ENCODE results near the gene STIP1. TPM values are rescaled to one million over a fixed set of nuclear protein-coding genes. Genes with fewer than 3 reads are reported as not detected.
"Not testable (repeated sequence)": the region's sequence is repeated elsewhere in the genome, so short reads cannot be mapped to it uniquely, and the experiment has no call there.

The STIP1 gene
- polyA plus RNA-seq, 1 donor from 2014 or later: 161 TPM

GRCh38 chr11:64245797-64246620 lies 60.0 kb downstream of the STIP1 start:
- H3K27ac ChIP-seq (ENCODE audit: low read length): peak overlapping the region; percentile 57
- peak overlapping the region; percentile 99 for H3K4me3 ChIP-seq (ENCODE audit: low read length)
- H3K36me3 ChIP-seq (ENCODE audit: insufficient read depth, low read length): no peaks in the 10 kb centered on the region
- no peaks in the 10 kb centered on the region for H3K9me2 ChIP-seq (ENCODE audit: insufficient read depth, low read length)
- H3K79me2 ChIP-seq (replicated peaks; ENCODE audit: insufficient read depth, low read length): peaks cover 13% of the 10 kb centered on the region
- H2AFZ ChIP-seq (ENCODE audit: low read depth, low read length): no peak overlapping the region
- H3F3A ChIP-seq (ENCODE audit: insufficient read depth, low read length, poor library complexity, severe bottlenecking): no peaks in the 10 kb centered on the region
- no peak for TF ChIP-seq EP300 (conservative IDR thresholded peaks at IDR 0.05; ENCODE audit: poor library complexity, severe bottlenecking)
- TF ChIP-seq MXI1 (conservative IDR thresholded peaks at IDR 0.05; ENCODE audit: poor library complexity, severe bottlenecking): no peak
- TF ChIP-seq EZH2 (IDR thresholded peaks at IDR 0.05; ENCODE audit: borderline replicate concordance, insufficient read depth, low read length, poor library complexity, severe bottlenecking): no peak
- TF ChIP-seq, protein P1, sequence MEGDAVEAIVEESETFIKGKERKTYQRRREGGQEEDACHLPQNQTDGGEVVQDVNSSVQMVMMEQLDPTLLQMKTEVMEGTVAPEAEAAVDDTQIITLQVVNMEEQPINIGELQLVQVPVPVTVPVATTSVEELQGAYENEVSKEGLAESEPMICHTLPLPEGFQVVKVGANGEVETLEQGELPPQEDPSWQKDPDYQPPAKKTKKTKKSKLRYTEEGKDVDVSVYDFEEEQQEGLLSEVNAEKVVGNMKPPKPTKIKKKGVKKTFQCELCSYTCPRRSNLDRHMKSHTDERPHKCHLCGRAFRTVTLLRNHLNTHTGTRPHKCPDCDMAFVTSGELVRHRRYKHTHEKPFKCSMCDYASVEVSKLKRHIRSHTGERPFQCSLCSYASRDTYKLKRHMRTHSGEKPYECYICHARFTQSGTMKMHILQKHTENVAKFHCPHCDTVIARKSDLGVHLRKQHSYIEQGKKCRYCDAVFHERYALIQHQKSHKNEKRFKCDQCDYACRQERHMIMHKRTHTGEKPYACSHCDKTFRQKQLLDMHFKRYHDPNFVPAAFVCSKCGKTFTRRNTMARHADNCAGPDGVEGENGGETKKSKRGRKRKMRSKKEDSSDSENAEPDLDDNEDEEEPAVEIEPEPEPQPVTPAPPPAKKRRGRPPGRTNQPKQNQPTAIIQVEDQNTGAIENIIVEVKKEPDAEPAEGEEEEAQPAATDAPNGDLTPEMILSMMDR (IDR thresholded peaks at IDR 0.05; ENCODE audit: poor library complexity, severe bottlenecking): no peak
- TF ChIP-seq POLR2AphosphoS5 (IDR thresholded peaks at IDR 0.05): no peak
- TF ChIP-seq REST (IDR thresholded peaks at IDR 0.05; ENCODE audit: borderline replicate concordance): no peak
- TF ChIP-seq SMC3 (conservative IDR thresholded peaks at IDR 0.05; ENCODE audit: poor library complexity): no peak
- TF ChIP-seq RAD21 (conservative IDR thresholded peaks at IDR 0.05): no peak
- TF ChIP-seq TAF1 (IDR thresholded peaks at IDR 0.05; ENCODE audit: low read depth): no peak
- peak overlapping the region; percentile 89 for H3K4me2 ChIP-seq (ENCODE audit: low read length)
- no peaks in the 10 kb centered on the region for H4K20me1 ChIP-seq (ENCODE audit: insufficient read depth)
- no peaks in the 10 kb centered on the region for H3K9me3 ChIP-seq (ENCODE audit: low read length)
- peaks cover under 1% of the 10 kb centered on the region for H3K27me3 ChIP-seq (ENCODE audit: insufficient read depth, low read depth, low read length)
- H3K9ac ChIP-seq (ENCODE audit: low read length): peak overlapping the region; percentile 85

GRCh38 chr11:64246621-64246870 lies 60.6 kb downstream of the STIP1 start:
- H3K9me3 ChIP-seq (ENCODE audit: low read length); H3K9me2 ChIP-seq (ENCODE audit: insufficient read depth, low read length); H3K27me3 ChIP-seq (ENCODE audit: insufficient read depth, low read depth, low read length); H4K20me1 ChIP-seq (ENCODE audit: insufficient read depth); H3K27ac ChIP-seq (ENCODE audit: low read length); H3K4me2 ChIP-seq (ENCODE audit: low read length); H2AFZ ChIP-seq (ENCODE audit: low read depth, low read length); H3K36me3 ChIP-seq (ENCODE audit: insufficient read depth, low read length); H3F3A ChIP-seq (ENCODE audit: insufficient read depth, low read length, poor library complexity, severe bottlenecking): not testable (repeated sequence)
- H3K4me3 ChIP-seq (ENCODE audit: low read length): peak overlapping the region; percentile 99
- peak overlapping the region; percentile 85 for H3K9ac ChIP-seq (ENCODE audit: low read length)
- H3K79me2 ChIP-seq (replicated peaks; ENCODE audit: insufficient read depth, low read length): peaks cover 13% of the 10 kb centered on the region
